ENCODE measurements around the gene GPR32.

The GPR32 gene

DNA sequence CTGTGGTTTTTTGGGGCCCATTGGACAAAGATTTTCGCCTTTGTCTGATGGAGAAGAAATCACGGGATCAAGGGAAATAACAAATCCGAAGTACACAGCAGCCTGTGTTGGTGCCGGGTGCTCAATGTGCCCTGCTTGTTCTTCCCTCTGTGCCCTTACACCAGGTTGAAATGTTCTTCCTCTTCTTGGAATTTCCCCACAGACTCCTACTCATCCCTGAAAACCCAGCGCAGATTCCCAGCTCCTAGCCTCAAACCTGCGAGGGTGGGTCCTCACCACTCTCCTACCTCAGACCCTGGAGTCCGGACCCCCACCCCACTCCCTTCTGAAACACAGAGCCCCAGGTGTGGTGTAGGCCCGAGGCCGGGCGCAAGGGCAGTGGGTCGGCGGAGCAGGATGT lies 15.1 kb downstream of the GPR32 start:
- no peak for FAIRE-seq

DNA sequence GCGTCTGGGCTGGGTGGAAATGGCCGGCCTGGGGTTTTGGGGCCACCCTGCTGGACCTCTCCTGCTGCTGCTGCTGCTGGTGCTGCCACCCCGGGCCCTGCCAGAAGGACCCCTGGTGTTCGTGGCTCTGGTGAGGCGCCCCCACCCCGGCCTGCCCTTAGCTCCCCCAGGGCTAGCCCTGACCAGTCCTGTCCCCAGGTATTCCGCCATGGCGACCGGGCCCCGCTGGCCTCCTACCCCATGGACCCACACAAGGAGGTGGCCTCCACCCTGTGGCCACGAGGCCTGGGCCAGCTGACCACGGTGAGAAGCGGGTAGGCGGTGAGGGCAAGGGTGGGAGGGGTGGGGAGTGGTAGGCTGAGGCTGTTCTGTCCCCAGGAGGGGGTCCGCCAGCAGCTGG lies 20.1 kb downstream of the GPR32 start, which contains the start of gene ACP4:
TSS of gene ACP4 (plus strand) at position 20 of the 400 bp plus-strand sequence. CDS start at position 20, 0 bp downstream.
- FAIRE-seq: no peak

DNA sequence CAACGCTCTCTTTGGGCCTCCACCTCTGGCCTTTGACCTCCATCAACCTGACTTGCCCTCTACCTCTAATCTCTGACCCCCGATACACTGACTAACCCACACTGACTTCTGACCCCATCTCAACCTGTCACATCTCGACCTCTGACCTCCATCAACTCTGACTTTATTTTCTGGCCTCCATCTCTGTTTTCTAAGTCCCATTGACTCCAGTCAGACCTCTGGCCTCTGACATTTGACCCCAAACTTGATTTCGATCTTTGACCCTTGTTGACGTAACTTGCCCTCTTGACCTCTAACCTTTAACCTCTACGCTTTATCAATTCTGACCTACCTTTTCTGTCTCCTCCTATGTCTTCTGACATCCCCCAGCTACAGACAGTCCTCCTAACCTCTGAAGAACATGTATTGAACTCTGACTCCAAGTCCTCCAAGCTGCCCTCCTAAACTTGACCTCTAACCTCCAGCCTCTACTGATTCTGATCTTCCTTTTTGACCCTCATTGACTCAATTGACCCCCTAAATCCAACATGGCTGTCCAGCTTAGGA lies 20.7 kb downstream of the GPR32 start:
- no peak for FAIRE-seq

DNA sequence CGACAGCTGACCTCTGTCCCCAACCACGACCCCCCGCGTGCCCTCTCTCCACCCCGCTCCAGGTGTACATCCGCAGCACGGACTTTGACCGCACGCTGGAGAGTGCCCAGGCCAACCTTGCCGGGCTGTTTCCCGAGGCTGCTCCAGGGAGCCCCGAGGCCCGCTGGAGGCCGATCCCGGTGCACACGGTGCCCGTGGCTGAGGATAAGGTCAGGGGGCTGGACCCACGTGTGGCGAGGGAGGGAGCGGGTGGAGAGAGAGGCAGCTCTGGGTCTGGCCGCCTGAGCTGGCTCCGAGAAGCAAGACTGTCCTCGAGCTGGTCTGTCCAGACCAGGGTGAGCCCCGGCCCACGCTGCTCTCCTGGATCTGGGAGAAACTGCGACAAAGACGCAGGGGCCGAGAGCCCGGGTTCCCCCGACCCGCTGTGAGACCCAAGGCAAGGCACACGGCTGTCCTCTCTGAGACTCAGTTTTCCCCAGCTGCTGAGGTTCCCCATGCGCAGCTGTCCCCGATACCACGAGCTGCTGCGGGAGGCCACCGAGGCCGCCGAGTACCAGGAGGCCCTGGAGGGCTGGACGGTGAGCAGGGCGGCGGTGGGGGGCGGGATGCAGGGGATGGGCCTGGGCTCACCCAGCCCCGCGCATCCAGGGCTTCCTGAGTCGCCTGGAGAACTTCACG lies 21.5 kb downstream of the GPR32 start:
- no peak for FAIRE-seq

DNA sequence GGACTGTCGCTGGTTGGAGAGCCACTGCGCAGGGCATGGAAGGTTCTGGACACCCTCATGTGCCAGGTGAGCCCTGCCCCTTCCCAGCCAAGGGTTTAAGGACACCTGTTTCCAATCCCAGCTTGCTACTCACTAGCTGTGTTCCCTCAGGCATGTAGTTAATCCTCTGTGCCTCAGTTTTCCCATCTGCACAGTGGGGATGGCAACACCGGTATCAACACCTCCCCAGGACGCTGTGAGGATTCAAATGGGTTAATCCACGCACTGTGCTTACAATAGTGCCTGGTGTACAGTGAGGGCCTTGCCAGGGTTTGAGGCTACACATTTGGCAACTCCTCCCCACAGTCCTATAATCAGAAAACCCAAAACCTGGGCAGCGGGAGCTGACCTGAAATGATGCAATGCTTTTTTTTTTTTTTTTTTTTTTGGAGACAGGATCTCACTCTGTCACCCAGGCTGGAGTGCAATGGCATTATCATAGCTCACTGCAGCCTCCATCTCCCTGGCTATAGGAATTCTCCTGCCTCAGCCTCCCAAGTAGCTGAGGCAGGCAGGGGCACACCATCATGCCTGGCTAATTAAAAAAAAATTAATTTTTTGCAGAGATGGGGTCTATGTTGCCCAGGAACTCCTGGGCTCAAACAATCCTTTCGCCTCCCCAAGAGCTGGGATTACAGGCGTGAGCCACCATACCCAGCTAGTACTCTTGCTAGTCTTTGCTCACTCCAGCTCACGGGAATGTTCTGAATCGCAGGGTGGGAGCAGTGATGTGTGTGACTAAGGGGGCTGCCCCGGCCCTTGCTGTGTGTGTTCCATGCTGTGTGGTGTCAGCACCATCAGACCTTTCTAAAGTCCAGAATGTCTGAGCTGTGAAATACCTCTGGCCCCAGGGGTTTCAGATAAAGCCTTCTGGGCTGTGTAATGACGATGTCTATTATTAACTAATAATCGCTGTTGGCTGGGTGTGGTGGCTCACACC lies 22.3 kb downstream of the GPR32 start:
- no peak for FAIRE-seq

DNA sequence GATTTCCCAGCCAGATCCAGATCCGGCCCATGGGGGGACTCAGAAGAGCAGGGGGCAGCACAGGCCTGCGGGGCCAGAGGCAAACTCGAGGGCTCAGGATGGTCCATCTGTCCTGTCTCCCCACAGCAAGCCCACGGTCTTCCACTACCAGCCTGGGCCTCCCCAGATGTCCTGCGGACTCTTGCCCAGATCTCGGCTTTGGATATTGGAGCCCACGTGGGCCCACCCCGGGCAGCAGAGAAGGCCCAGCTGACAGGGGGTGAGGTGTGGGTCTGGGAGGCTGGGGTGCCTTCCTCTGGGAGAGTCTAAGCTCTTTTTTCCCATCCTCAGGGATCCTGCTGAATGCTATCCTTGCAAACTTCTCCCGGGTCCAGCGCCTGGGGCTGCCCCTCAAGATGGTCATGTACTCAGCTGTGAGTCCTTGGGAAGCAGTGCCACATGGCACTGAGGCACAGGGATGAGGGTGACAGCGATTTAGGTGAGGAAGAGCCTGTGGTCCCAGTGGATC lies 23.3 kb downstream of the GPR32 start:
- no peak for FAIRE-seq

DNA sequence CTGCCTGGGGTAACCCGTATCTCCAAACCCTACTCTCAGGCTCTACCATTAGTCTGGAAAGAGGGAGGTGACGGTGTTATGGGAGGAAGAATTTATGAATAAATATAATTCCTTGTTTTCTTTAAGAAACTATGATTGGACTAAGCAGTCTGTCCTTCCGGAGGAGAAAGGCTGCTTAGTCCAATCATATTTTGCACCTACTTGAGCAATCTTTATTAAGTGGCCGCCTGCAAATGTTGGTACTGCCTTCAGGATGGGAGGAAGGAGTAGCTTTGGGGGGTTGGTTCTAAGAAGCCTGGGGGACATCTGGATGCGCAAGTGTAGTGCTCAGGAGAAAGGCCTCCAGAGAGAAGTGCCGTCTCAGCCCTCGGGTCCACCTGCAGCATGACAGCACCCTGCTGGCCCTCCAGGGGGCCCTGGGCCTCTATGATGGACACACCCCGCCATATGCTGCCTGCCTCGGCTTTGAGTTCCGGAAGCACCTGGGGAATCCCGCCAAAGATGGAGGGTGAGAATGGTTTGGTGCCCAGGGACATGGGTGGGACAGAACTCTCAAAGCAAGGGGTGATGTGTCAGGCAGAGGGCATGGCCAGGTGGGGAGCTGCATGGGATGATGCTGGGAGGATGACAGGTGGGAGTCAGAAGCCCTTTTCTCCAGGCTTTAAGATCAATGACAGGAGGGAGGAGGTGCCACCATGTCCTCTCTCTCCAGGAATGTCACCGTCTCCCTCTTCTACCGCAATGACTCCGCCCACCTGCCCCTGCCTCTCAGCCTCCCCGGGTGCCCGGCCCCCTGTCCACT lies 24.0 kb downstream of the GPR32 start:
- FAIRE-seq: no peak

DNA sequence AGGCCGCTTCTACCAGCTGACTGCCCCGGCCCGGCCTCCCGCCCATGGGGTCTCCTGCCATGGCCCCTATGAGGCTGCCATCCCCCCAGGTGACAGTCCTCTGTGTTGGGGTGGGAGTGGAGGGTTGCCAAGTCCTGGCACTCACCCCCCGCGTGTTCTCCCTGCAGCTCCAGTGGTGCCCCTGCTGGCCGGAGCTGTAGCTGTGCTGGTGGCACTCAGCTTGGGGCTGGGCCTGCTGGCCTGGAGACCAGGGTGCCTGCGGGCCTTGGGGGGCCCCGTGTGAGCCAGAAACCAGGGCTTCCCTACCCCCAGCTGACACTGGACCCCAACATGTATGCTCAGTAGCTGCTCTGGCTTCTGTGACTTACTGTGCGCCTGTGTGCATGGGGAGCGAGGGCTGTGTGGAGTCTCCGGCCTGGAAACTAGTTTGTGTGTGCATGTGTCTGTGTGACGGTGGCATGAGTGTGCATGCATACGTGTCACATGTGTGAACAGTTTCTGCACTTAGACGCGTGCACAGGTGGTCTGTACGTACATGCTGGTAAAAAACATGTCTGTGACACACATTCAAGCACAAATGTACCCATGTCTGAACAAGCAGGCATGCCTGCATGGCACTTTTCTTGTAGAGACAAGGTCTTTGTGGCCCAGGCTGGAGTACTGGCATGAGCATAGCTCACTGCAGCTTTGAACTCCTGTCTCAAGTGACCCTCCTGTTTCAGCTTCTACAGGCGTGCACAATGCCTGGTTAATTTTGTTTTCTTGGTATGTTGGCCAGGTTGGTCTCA lies 24.8 kb downstream of the GPR32 start:
- peak; percentile 8 for FAIRE-seq

DNA sequence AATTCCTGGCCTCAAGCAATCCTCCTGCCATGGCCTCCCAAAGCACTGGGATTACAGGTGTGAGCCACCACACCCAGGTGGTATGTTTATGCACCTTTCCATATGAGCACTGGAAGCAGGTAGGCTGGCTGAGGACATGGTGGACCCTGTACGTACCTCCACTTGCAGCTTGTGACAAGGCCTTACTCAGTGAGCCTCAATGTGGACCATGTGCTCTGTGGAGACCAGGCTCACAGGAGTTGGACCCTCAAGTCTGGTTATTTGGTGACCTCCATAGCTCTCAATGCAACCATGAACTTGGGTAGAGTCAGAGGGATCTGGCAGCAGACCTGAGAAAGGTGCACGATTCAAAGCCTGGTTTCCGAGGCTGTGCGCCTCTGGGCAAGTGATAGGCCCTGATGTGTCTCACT lies 25.4 kb downstream of the GPR32 start:
- FAIRE-seq: no peak

DNA sequence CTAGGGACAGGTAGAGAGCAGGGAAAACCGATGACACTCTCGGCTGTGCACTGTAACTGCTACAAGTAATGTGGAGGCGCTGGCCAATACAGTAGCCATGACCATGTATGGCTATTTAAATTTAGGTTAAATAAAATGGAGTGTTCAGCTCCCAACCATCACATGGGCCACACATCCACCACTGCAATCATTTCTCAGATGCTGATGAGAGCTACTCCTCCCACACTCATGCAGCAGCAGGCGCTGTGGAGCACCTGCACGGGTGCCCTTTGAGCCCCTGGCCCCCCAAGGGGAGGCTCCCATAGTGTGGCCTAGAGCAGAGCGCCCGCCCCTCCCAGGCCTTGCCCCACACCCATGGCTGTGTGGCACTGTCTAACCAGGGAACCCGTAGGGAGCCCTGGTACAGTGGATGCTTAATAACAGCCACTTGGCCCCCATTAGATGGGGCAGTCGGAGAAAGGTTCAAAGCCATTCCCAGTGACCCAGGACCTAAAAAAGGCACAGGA lies 25.9 kb downstream of the GPR32 start:
- FAIRE-seq: peak; percentile 63

DNA sequence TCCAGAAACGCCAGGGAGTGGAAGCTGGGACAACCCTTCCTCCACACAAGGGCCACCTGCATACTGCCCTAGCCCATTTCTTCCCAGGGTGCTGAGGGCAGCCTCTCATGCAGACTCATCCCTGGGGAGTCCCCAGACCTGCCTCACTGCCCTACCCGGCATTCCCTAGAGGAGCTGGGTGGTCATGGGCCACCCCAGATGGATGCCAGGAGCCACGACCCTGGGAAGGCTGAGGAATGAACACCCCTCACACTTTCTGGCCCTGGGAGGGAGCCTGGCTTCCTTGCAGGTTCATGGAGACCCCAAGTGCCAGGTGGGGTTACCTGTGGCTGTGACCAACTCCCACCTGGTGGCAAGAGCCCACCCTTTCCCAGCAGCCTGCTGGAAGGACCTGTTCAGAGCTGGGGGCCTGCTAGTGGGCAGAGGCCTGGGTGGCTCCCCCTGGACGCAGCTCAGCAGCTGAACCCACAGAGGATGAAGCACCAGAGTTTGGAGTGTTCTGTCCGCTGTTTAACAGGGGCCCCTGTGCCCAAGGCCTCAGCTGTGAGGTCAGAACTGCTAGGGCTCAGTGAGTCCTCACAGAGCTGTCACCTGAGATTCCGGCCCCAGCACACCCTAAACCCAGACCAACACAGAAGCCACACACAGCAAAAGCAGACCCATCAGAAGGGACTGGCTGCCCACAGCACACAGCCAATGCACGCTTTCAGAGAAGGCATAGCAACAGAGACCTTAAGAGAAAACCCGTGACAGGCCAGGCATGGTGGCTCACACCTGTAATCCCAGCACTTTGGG lies 26.6 kb downstream of the GPR32 start:
- FAIRE-seq: no peak

DNA sequence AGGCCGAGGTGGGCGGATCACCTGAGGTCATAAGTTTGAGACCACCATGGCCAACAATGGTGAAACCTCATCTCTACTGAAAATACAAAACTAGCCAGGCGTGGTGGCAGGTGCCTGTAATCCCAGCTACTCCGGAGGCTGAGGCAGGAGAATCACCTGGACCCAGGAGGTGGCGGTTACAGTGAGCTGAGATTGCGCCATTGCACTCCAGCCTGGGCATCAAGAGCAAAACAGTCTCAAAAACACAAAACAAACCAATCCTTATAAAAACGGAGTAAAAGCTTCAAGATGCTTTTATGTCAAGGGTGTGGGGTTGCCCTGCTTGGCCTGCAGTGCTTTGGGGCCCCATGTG lies 27.1 kb downstream of the GPR32 start:
- FAIRE-seq: no peak

DNA sequence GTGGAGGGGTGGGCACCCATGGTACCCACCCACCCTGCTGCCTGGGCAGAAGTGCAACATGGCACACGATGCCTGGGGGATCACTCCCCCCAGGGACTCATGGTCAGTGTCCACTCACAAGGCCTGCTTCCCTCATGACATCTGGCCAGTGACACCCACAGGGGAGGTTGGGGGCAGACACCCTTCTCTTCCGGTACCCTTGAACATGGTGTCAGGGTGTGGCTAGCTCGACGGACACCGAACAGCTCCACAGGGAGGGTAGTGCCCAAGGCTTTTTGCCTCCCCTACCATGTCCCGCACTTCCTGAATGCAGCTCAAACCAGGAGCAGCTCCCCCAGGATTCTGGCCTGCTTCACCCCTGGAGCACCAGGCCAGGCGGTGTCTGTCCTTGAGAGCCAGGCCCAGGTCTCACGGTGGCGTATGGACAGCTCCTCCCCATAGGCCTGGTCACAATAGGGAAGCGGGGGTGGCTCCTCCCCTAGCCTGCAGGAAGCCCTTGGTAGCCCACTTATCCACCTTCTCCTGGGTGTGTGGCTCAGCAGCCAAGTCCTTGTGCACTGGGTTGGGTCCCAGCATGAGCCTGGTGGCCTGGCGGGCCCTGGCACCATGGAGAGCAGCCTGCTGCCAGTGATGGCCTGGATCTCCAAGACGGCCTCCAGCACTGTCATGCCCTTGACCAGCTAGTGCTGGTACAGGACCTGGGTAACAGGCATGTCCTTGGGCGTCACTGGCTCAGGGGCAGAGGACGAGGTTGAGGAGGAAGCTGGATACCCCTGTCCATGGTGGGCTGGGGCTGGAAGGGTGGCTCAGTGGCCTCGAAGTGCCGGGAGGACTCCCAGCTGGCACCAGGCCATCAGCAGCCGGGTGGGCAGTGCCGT lies 27.8 kb downstream of the GPR32 start:
- FAIRE-seq: no peak

DNA sequence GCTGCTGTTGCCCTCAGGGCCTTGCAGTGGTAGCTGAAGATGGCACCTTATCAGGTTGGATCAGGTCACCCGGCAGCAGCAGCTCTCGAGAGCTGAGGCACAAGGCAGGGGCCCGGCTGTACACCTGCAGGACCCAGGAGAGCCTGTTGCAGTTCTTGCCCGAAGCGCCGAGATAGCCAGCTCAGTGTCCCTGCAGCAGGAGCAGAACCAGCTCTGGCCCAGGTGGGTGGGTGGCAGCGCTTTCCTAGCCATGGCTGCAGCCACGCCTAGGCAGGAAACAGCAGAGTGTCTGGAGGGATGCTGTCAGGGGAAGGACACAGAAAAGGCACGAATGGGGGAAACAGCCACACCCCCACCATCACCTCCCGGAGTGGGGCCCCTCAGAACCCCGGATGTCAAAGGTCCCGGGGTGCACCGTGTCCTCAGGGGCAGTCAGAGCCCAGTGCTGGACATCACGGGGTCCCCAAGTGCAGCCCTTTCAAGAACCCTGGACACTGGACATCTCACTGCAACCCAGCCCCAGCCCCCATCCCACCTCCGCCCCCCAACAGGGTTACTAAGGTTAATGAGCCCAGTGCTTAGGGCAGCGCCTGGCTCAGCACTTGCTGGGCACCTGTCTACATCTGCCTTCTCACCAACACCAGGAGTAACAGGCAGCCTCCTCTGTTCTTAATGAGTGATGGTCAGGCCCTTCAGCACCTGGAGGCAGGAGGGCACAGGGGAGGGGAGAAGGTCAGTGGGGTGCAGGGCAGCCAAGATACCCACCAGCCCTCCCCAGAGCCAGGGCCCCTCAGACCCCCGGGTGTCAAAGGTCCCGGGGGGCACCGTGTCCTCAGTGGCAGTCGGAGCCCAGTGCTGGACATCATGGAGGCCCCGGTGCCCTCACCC lies 28.6 kb downstream of the GPR32 start:
- FAIRE-seq: no peak

DNA sequence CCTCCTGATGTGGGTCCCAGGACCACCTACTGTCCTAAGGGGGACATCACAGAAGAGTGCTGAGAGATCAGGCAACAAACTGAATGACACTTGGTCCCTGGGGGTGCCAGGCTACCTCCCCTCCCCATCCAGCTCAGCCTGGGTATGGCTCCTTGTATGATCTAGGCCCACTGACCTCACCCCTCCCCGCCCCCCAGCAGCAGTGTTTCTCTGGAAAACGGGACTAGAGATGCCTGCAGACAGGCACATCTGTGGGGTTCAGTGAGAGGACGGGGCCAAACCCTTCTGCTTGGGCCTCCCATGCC lies 29.2 kb downstream of the GPR32 start:
- FAIRE-seq: no peak

DNA sequence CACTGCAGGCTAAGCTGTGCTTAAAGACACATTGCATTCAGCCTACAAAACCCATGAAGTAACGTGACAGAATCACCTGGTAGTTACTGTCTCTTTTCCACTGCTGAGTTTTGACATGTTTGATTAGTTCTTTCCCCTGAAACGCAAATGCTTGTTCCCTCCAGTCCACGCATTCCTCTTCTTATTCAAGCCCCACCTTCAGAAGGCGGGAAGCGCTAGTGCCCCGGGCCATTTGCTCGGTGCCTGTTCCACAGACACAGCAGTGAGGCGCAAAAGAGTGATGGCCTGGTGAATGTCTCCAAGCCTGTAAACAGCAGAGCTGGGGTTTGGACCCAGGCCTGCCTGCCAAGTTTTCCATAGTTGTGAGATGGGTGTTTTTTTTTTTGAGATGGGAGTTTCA lies 30.8 kb downstream of the GPR32 start:
- no peak for FAIRE-seq

DNA sequence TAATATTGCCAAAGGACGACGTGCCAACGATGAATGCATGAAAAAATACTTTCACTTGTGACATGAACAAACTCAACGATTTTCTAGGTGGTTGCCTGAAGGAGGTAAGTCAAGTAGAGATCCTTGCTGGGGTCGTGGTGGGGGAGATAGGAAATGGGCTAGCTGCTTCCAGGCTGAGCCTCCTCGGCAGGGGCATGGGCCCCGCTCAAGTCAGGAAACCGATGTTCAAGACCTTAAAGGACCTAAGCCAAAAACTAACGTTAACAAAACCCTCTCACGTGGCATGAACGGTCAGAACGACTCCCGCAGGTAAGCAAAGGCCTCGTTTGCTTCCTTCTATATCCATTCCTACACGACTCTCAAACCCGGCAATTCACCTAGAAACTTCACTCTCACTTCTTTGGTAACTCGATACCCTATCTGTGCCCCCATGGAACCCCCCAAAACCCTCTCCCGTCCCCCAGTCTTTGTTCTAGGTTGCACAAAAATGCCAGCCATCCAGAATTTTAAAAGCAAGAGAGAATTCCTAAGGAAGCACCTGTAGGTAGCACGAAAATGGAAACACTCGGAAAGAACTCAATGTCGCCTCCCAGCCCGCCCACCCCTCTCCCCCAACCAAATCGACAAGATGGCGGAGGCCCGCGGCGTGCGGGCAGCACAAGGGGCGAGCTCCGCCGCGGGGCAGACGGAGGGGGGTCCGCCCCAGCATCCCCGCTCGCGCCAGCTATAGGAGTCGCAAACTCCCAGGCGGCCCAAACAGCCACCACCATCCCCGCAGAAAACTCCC lies 33.6 kb downstream of the GPR32 start:
- FAIRE-seq: no peak
